ENCODE results near the gene GAS2L2. TPM values are rescaled to one million over a fixed set of nuclear protein-coding genes. Genes with fewer than 3 reads are reported as not detected.

The GAS2L2 gene
- total RNA-seq, 1 donor from 2014 or later: not detected

- peaks cover 58% of the 10 kb centered on the region for H3K27me3 ChIP-seq
- no peaks in the 10 kb centered on the region for H3K4me1 ChIP-seq
- no peaks in the 10 kb centered on the region for H3K9me3 ChIP-seq (ENCODE audit: low read depth)
- Mint-ChIP-seq H3K27ac (no peak overlapping the region), H3K9me3 (no peaks in the 10 kb centered on the region), H3K27me3 (ENCODE audit: insufficient read depth, low read depth) (peaks cover 19% of the 10 kb centered on the region), H3K4me1 (peaks cover 8% of the 10 kb centered on the region), H3K36me3 (no peaks in the 10 kb centered on the region), H3K4me3 (no peak overlapping the region)
- no peak overlapping the region for H3K4me3 ChIP-seq
- H3F3A ChIP-seq (ENCODE audit: low read depth): no peaks in the 10 kb centered on the region
- no peak overlapping the region for H2AFZ ChIP-seq (replicated peaks)
- no peak overlapping the region for H3K27ac ChIP-seq
- no peaks in the 10 kb centered on the region for H3K79me2 ChIP-seq (ENCODE audit: low read depth)
- H4K20me1 ChIP-seq (ENCODE audit: low read depth): peaks cover 31% of the 10 kb centered on the region
- no peak overlapping the region for H3K4me2 ChIP-seq
- TF ChIP-seq CTCF (IDR thresholded peaks at IDR 0.05) (no peak), EZH2 (IDR thresholded peaks at IDR 0.05) (no peak), EZH2phosphoT487 (IDR thresholded peaks at IDR 0.05) (no peak)
- DNase-seq (ENCODE audit: low spot score): no peak
- H3K36me3 ChIP-seq: no peaks in the 10 kb centered on the region
- H3K9ac ChIP-seq: no peak overlapping the region
Observed at GRCh38 chr17:35742896-35743477, 10.1 kb downstream of the GAS2L2 start.

- Histone ChIP-seq H4K20me1 (ENCODE audit: low read depth) (peaks cover 31% of the 10 kb centered on the region), H3K27me3 (peaks cover 60% of the 10 kb centered on the region), H3K36me3 (no peaks in the 10 kb centered on the region), H3K4me2 (no peak overlapping the region), H3K9me3 (ENCODE audit: low read depth) (no peaks in the 10 kb centered on the region), H2AFZ (replicated peaks) (no peak overlapping the region), H3K79me2 (ENCODE audit: low read depth) (no peaks in the 10 kb centered on the region), H3K27ac (no peak overlapping the region), H3K4me1 (no peaks in the 10 kb centered on the region), H3K9ac (no peak overlapping the region), H3F3A (ENCODE audit: low read depth) (no peaks in the 10 kb centered on the region), H3K4me3 (no peak overlapping the region)
- TF ChIP-seq EZH2phosphoT487 (IDR thresholded peaks at IDR 0.05) (no peak), CTCF (IDR thresholded peaks at IDR 0.05) (no peak), EZH2 (IDR thresholded peaks at IDR 0.05) (no peak)
- DNase-seq (ENCODE audit: low spot score): no peak
- Mint-ChIP-seq H3K27me3 (ENCODE audit: insufficient read depth, low read depth) (peaks cover 19% of the 10 kb centered on the region), H3K36me3 (no peaks in the 10 kb centered on the region), H3K4me3 (no peak overlapping the region), H3K4me1 (peaks cover 8% of the 10 kb centered on the region), H3K9me3 (no peaks in the 10 kb centered on the region), H3K27ac (no peak overlapping the region)
Observed at GRCh38 chr17:35742496-35742895, 10.5 kb downstream of the GAS2L2 start.

- Histone ChIP-seq H3K27me3 (peaks cover 60% of the 10 kb centered on the region), H3K36me3 (no peaks in the 10 kb centered on the region), H3K9me3 (ENCODE audit: low read depth) (no peaks in the 10 kb centered on the region), H4K20me1 (ENCODE audit: low read depth) (peaks cover 31% of the 10 kb centered on the region), H3K4me1 (no peaks in the 10 kb centered on the region), H3K9ac (no peak overlapping the region), H3K4me2 (peak overlapping the region; percentile 71), H2AFZ (replicated peaks) (no peak overlapping the region), H3K4me3 (peak overlapping the region; percentile 28), H3K27ac (no peak overlapping the region), H3F3A (ENCODE audit: low read depth) (no peaks in the 10 kb centered on the region), H3K79me2 (ENCODE audit: low read depth) (no peaks in the 10 kb centered on the region)
- DNase-seq (ENCODE audit: low spot score): peak; percentile 70
- H3K4me1 Mint-ChIP-seq: peaks cover 8% of the 10 kb centered on the region
- H3K9me3 Mint-ChIP-seq: no peaks in the 10 kb centered on the region
- H3K27me3 Mint-ChIP-seq (ENCODE audit: insufficient read depth, low read depth): peaks cover 17% of the 10 kb centered on the region
- TF ChIP-seq EZH2 (IDR thresholded peaks at IDR 0.05): peak; percentile 58
- TF ChIP-seq EZH2phosphoT487 (IDR thresholded peaks at IDR 0.05): peak; percentile 28
- no peak for TF ChIP-seq CTCF (IDR thresholded peaks at IDR 0.05)
- H3K4me3 Mint-ChIP-seq: peak overlapping the region; percentile 41
- H3K36me3 Mint-ChIP-seq: peaks cover 4% of the 10 kb centered on the region
- no peak overlapping the region for H3K27ac Mint-ChIP-seq
Observed at GRCh38 chr17:35740997-35741931, 11.8 kb downstream of the GAS2L2 start.

Data from neural progenitor cell (in vitro differentiated cells).